HepG2 (cell line): ENCODE data around the gene MRPL3. TPM values are rescaled to one million over a fixed set of nuclear protein-coding genes. Genes with fewer than 3 reads are reported as not detected.

Source experiments
- ATAC-seq: fragments of 200-7000 bp; cut with Tn5 transposase; 3 replicates; pipeline ENCODE4 v1.9.1; 2020; ENCODE audit warnings: mild to moderate bottlenecking, moderate library complexity
- BruUV-seq: library from RNA; stranded (reverse); fragments of 400-500 nt; replicated peaks from 2 replicates; lab custom pipeline; 2021; lab: Mats Ljungman, UMichigan
- CTCF ChIA-PET: fragments of 300-600 bp; formaldehyde crosslinking; extraction: SDS; loops from one replicate; lab custom pipeline; 2021; ENCODE audit warnings: low total read pairs, inconsistent platforms, low intra/inter-chr PET ratio; lab: Yijun Ruan, JAX
- POLR2A ChIA-PET: fragments of 350-600 bp; sonication (Branson Sonifier 250); formaldehyde crosslinking; loops from one replicate; lab custom pipeline; 2020; ENCODE audit warnings: antibody characterized with exemption, inconsistent platforms; lab: Yijun Ruan, JAX
- DNase-seq: peaks from one replicate; pipeline ENCODE4 v3.0.0-alpha.2; 2015; ENCODE audit warnings: low spot score
- FAIRE-seq: peaks from 3 replicates; lab custom pipeline; 2011; peaks lifted over from hg19 to GRCh38; lab: Jason Lieb, UNC
- H2AFZ ChIP-seq: one replicate; pipeline ENCODE4 v1.6.1; 2011; ENCODE audit warnings: low read length, inconsistent platforms
- H3K27ac ChIP-seq: fragments of 300-600 bp; 3 replicates; pipeline ENCODE4 v1.8.0; 2011; ENCODE audit warnings: mixed run types, mild to moderate bottlenecking, mixed read lengths, low read length, inconsistent platforms; ENCODE audit not compliant: insufficient read depth; ENCODE audit errors: extremely low read length
- H3K27me3 ChIP-seq, 2 experiments: fragments of 200-600 bp in 1 of 2; 2 replicates in 1 of 2; 3 replicates in 1 of 2; pipeline versions ENCODE4 v1.6.0 to v1.8.0; 2011; ENCODE audit warnings: low read length in 2 of 2, mild to moderate bottlenecking in 2 of 2, moderate library complexity in 2 of 2, inconsistent platforms in 1 of 2; ENCODE audit not compliant: insufficient read depth in 2 of 2, control insufficient read depth in 1 of 2
- H3K36me3 ChIP-seq, 2 experiments: fragments of 200-600 bp in 1 of 2; replicated peaks in 1 of 2; 2 replicates in 1 of 2; 3 replicates in 1 of 2; pipeline versions ENCODE4 v1.5.1 to v1.8.0; 2011; ENCODE audit warnings: low read length in 2 of 2, inconsistent platforms in 1 of 2; ENCODE audit not compliant: insufficient read depth in 2 of 2, control insufficient read depth in 1 of 2
- H3K4me1 ChIP-seq: 2 replicates; pipeline ENCODE4 v1.5.1; 2012; ENCODE audit warnings: low read length, inconsistent platforms; ENCODE audit not compliant: insufficient read depth
- H3K4me2 ChIP-seq: 2 replicates; pipeline ENCODE4 v1.6.0; 2011; ENCODE audit warnings: low read depth, low read length, inconsistent platforms
- H3K4me3 ChIP-seq, 3 experiments: fragments of 200-600 bp in 1 of 3; sonication (generic), shearing (Covaris generic) in 1 of 3; replicated peaks in 1 of 3; 2 replicates each; pipeline ENCODE4 v1.5.1; 2011 to 2016; ENCODE audit warnings: low read length in 3 of 3, inconsistent platforms in 2 of 3, low read depth in 2 of 3, mild to moderate bottlenecking in 2 of 3, control low read depth in 1 of 3, mixed read lengths in 1 of 3; ENCODE audit not compliant: insufficient read depth in 1 of 3
- H3K79me2 ChIP-seq: one replicate; pipeline ENCODE4 v1.6.1; 2011; ENCODE audit warnings: low read length, inconsistent platforms; ENCODE audit not compliant: insufficient read depth
- H3K9ac ChIP-seq: 2 replicates; pipeline ENCODE4 v1.6.0; 2011; ENCODE audit warnings: mild to moderate bottlenecking, low read depth, low read length, inconsistent platforms; ENCODE audit not compliant: insufficient read depth
- H3K9me3 ChIP-seq: 2 replicates; pipeline ENCODE4 v1.5.1; 2012; ENCODE audit warnings: mild to moderate bottlenecking, low read length
- H4K20me1 ChIP-seq: 2 replicates; pipeline ENCODE4 v1.6.0; 2011; ENCODE audit warnings: inconsistent platforms, mild to moderate bottlenecking, low read length, moderate library complexity; ENCODE audit not compliant: insufficient read depth
- ELF1 ChIP-seq: sonication (generic); formaldehyde crosslinking; IDR thresholded peaks from 2 replicates; pipeline ENCODE4 v1.4.0; 2020; ENCODE audit warnings: missing genetic modification reagents
- FIP1L1 ChIP-seq: fragments of 200-400 bp; formaldehyde crosslinking; IDR thresholded peaks from 2 replicates; pipeline ENCODE4 v1.6.1; 2018; ENCODE audit warnings: low read depth, mild to moderate bottlenecking, low read length, moderate library complexity, borderline replicate concordance; ENCODE audit not compliant: insufficient read depth
- JDP2 ChIP-seq: sonication (generic); formaldehyde crosslinking; IDR thresholded peaks from 2 replicates; pipeline ENCODE4 v1.8.1; 2022; ENCODE audit warnings: missing genetic modification reagents, borderline replicate concordance
- MXI1 ChIP-seq: IDR thresholded peaks from 3 replicates; pipeline ENCODE4 v1.6.1; 2012; ENCODE audit warnings: low read depth, low read length, inconsistent platforms, borderline replicate concordance
- PHB2 ChIP-seq: fragments of 450-650 bp; IDR thresholded peaks from 2 replicates; pipeline ENCODE4 v1.6.1; 2018; ENCODE audit not compliant: partially characterized antibody
- PRDM4 ChIP-seq: sonication (generic); formaldehyde crosslinking; IDR thresholded peaks from 2 replicates; pipeline ENCODE4 v1.9.0; 2021; ENCODE audit warnings: missing genetic modification reagents, borderline replicate concordance
- SALL2 ChIP-seq: sonication (generic); formaldehyde crosslinking; IDR thresholded peaks from 2 replicates; pipeline ENCODE4 v1.8.1; 2023; ENCODE audit warnings: mild to moderate bottlenecking, missing genetic modification reagents, inconsistent platforms
- SP5 ChIP-seq: IDR thresholded peaks from 2 replicates; pipeline ENCODE4 v1.6.1; 2016; ENCODE audit warnings: low read depth, borderline replicate concordance
- TGIF2 ChIP-seq: IDR thresholded peaks from 2 replicates; pipeline ENCODE4 v1.6.1; 2016; ENCODE audit warnings: control low read depth, missing compliant biosample characterization
- TRAFD1 ChIP-seq: sonication (generic); formaldehyde crosslinking; IDR thresholded peaks from 2 replicates; pipeline ENCODE4 v1.5.1; 2020; ENCODE audit warnings: missing genetic modification reagents, mild to moderate bottlenecking, borderline replicate concordance
- ZNF414 ChIP-seq: sonication (generic); formaldehyde crosslinking; IDR thresholded peaks from 2 replicates; pipeline ENCODE4 v1.5.0; 2020; ENCODE audit warnings: missing genetic modification reagents
- ZNF569 ChIP-seq: sonication (generic); formaldehyde crosslinking; IDR thresholded peaks from 2 replicates; pipeline ENCODE4 v1.5.0; 2020; ENCODE audit warnings: mild to moderate bottlenecking, missing genetic modification reagents, moderate library complexity, borderline replicate concordance
- ZNF780A ChIP-seq: sonication (generic); formaldehyde crosslinking; IDR thresholded peaks from 2 replicates; pipeline ENCODE4 v1.8.0; 2022; ENCODE audit warnings: mild to moderate bottlenecking, missing genetic modification reagents, moderate library complexity
- ZNF878 ChIP-seq: sonication (generic); formaldehyde crosslinking; IDR thresholded peaks from 2 replicates; pipeline ENCODE4 v1.8.1; 2023; ENCODE audit warnings: mild to moderate bottlenecking, missing genetic modification reagents, moderate library complexity
- ZSCAN29 ChIP-seq: sonication (generic); formaldehyde crosslinking; conservative IDR thresholded peaks from 2 replicates; pipeline ENCODE4 v1.4.0; 2020; ENCODE audit warnings: mild to moderate bottlenecking, missing genetic modification reagents
- WGBS: methylation state at CpG from one replicate; pipeline ENCODE4 v1.1.6; 2017; ENCODE audit warnings: low lambda C conversion rate; 5-methylcytosine and 5-hydroxymethylcytosine counted together
- in situ Hi-C: cut with HindIII; loops from 2 replicates; pipeline ENCODE4 v1.10.0; 2017; ENCODE audit warnings: low pct_unique_long_range_greater_than_20kb; ENCODE audit not compliant: extremely low pct_ligation_motif_present
- intact Hi-C: fragments of 100-400 bp; cut with micrococcal nuclease; formaldehyde crosslinking; loops from one replicate; pipeline ENCODE4 v1.10.0; 2022; ENCODE audit not compliant: unreplicated experiment
- polyA plus RNA-seq, 8 experiments: library from polyadenylated mRNA; depleted of rRNA in 3 of 8; stranded (reverse) in 7 of 8; unstranded in 1 of 8; fragments of >200 nt; fragmentation: Illumina TruSeq in 4 of 8; extraction: Trizol in 4 of 8; gene quantifications; 2 replicates each; pipeline versions ENCODE4 v1.2.1 to v1.2.3, GENCODE V29; 2011 to 2016; ENCODE audit warnings: low read depth in 4 of 8, missing spikeins in 1 of 8, mixed read lengths in 1 of 8; ENCODE audit not compliant: insufficient read depth in 1 of 8
- total RNA-seq, 5 experiments: library from RNA; depleted of rRNA; stranded (reverse); fragments of >200 nt; fragmentation: Illumina TruSeq; extraction: Trizol; gene quantifications; 2 replicates each; pipeline ENCODE4 v1.2.3, GENCODE V29; 2016; ENCODE audit warnings: low read depth in 1 of 5

The MRPL3 gene
- total and polyA plus RNA-seq, 2 of the 13 experiments (the other 11 are each of a cell fraction or from before 2014, with no cell fraction given): 114 to 172 TPM

- no peaks in the 10 kb centered on the region for H3K36me3 ChIP-seq
- CTCF ChIA-PET: no interaction called here
- H2AFZ ChIP-seq: no peak overlapping the region
- FAIRE-seq (no peak), ATAC-seq (no peak), DNase-seq (no peak)
- no peak overlapping the region for H3K27ac ChIP-seq
- intact Hi-C loops: no loop called here
- BruUV-seq: no TSS peak
- H3K9me3 ChIP-seq: no peaks in the 10 kb centered on the region
- no peaks in the 10 kb centered on the region for H3K27me3 ChIP-seq
- WGBS: 28% methylated on average over 2 of the region's 2 CpGs
- TF ChIP-seq TRAFD1 (CRISPR knock-in tag) (no peak), PHB2 (no peak), SALL2 (no peak), ELF1 (CRISPR knock-in tag) (no peak), ZSCAN29 (no peak), MXI1 (no peak), SP5 (CRISPR knock-in tag) (no peak), ZNF569 (no peak), ZNF414 (no peak), PRDM4 (CRISPR knock-in tag) (no peak), ZNF878 (no peak), JDP2 (CRISPR knock-in tag) (no peak), TGIF2 (no peak), ZNF780A (CRISPR knock-in tag) (no peak), FIP1L1 (no peak)
- H3K4me2 ChIP-seq: no peak overlapping the region
- in situ Hi-C loops: no loop called here
- H3K79me2 ChIP-seq: no peaks in the 10 kb centered on the region
- H4K20me1 ChIP-seq: 0 out of 2 replicates have a peak, but pooled peaks cover 5% of the 10 kb centered on the region
- POLR2A ChIA-PET: no interaction called here
- no peak overlapping the region for H3K4me3 ChIP-seq
- H3K9ac ChIP-seq: no peak overlapping the region
- no peaks in the 10 kb centered on the region for H3K4me1 ChIP-seq
Observed at GRCh38 chr3:131447349-131447748, 55.4 kb downstream of the MRPL3 start.
